AG10803 (cell line): Measurements from ENCODE around the gene WDR37.

ENCODE experiments used
- DNase-seq: peaks from one replicate; pipeline ENCODE4 v3.0.0; 2010; ENCODE audit warnings: low read depth
- H3K4me3 ChIP-seq: 2 replicates; pipeline ENCODE4 v1.5.1; 2011; ENCODE audit warnings: mild to moderate bottlenecking, low read length, control low read depth
- CTCF ChIP-seq: conservative IDR thresholded peaks from 2 replicates; pipeline ENCODE4 v1.5.1; 2011; ENCODE audit warnings: mild to moderate bottlenecking, low read length, control low read depth, inconsistent platforms

WDR37 gene

GRCh38 chr10:1015688-1016087 is 40.5 kb upstream of the WDR37 start:
- H3K4me3 ChIP-seq, result no peak overlapping the region
- no peak for TF ChIP-seq CTCF
- DNase-seq, result no peak

GRCh38 chr10:1019362-1019761 is 36.8 kb upstream of the WDR37 start:
- TF ChIP-seq CTCF, result no peak

GRCh38 chr10:1020460-1020859 is 35.7 kb upstream of the WDR37 start:
- DNase-seq, result no peak
- no peak for TF ChIP-seq CTCF
- no peak overlapping the region for H3K4me3 ChIP-seq

More at GRCh38 chr10:1019362-1019761, 36.8 kb upstream of the WDR37 start:
- no peak for DNase-seq
- no peak overlapping the region for H3K4me3 ChIP-seq

- no peak for TF ChIP-seq CTCF
- DNase-seq, result no peak
- no peak overlapping the region for H3K4me3 ChIP-seq
Measured at GRCh38 chr10:1020958-1021357, 35.2 kb upstream of the WDR37 start.

- no peak for TF ChIP-seq CTCF
- no peak for DNase-seq
- H3K4me3 ChIP-seq, result no peak overlapping the region
Measured at GRCh38 chr10:1022413-1022812, 33.8 kb upstream of the WDR37 start.

- no peak for TF ChIP-seq CTCF
- DNase-seq, result no peak
- H3K4me3 ChIP-seq, result no peak overlapping the region
Measured at GRCh38 chr10:1024103-1024502, 32.1 kb upstream of the WDR37 start.

- H3K4me3 ChIP-seq, result no peak within 1 kb of the TSS
- no peak for DNase-seq
- no peak for TF ChIP-seq CTCF
Measured at GRCh38 chr10:1025683-1026082, 30.5 kb upstream of the WDR37 start, which contains the start of gene IDI2. Gene IDI2, minus strand, starts transcription at chr10:1025859. Its CDS starts 1,136 bp downstream, at chr10:1024723.
